Panc1 (cell line): ENCODE data around the gene FABP7. TPM values are rescaled to one million over a fixed set of nuclear protein-coding genes. Genes with fewer than 3 reads are reported as not detected.

Experiments
- ATAC-seq: fragments of 200-7000 bp; cut with Tn5 transposase; 2 replicates; pipeline ENCODE4 v1.9.1; 2020; ENCODE audit warnings: mild to moderate bottlenecking, moderate library complexity
- BruUV-seq: library from RNA; stranded (reverse); fragments of 400-500 nt; replicated peaks from 2 replicates; lab custom pipeline; 2021; lab: Mats Ljungman, UMichigan
- CTCF ChIA-PET: fragments of 300-600 bp; sonication (Branson Sonifier 250); formaldehyde crosslinking; loops from one replicate; lab custom pipeline; 2022; ENCODE audit warnings: antibody characterized with exemption; lab: Charles Lee
- POLR2A ChIA-PET: fragments of 300-600 bp; sonication (Branson Sonifier 250); formaldehyde crosslinking; loops from one replicate; lab custom pipeline; 2022; ENCODE audit warnings: antibody characterized with exemption; lab: Charles Lee
- DNase-seq: peaks from one replicate; pipeline ENCODE4 v3.0.0-alpha.2; 2010; ENCODE audit warnings: low read depth, low spot score
- H3K27ac ChIP-seq: 2 replicates; pipeline ENCODE4 v1.5.1; 2011; ENCODE audit warnings: mild to moderate bottlenecking, low read length, inconsistent platforms
- H3K27me3 ChIP-seq: fragments of 200-500 bp; sonication (Bioruptor generic); 2 replicates; pipeline ENCODE4 v1.6.0; 2014; ENCODE audit warnings: low read length, inconsistent platforms; ENCODE audit not compliant: control insufficient read depth, insufficient read depth
- H3K36me3 ChIP-seq: fragments of 200-500 bp; sonication (Bioruptor generic); 2 replicates; pipeline ENCODE4 v1.5.1; 2014; ENCODE audit warnings: inconsistent platforms, mild to moderate bottlenecking, low read length, moderate library complexity; ENCODE audit not compliant: control insufficient read depth, insufficient read depth
- H3K4me1 ChIP-seq: 2 replicates; pipeline ENCODE4 v1.5.1; 2011; ENCODE audit warnings: inconsistent platforms, mild to moderate bottlenecking, low read length, moderate library complexity; ENCODE audit not compliant: control insufficient read depth, insufficient read depth
- H3K4me3 ChIP-seq, 2 experiments: 2 replicates each; pipeline ENCODE4 v1.5.1; 2011 to 2012; ENCODE audit warnings: low read depth in 2 of 2, low read length in 2 of 2, mild to moderate bottlenecking in 2 of 2, inconsistent platforms in 1 of 2, moderate library complexity in 1 of 2
- H3K9me3 ChIP-seq: fragments of 200-500 bp; sonication (Bioruptor generic); 2 replicates; pipeline ENCODE4 v1.5.1; 2014; ENCODE audit warnings: low read depth, mild to moderate bottlenecking, inconsistent platforms, low read length, moderate library complexity; ENCODE audit not compliant: control insufficient read depth, insufficient read depth
- CTCF ChIP-seq: fragments of 450-650 bp; IDR thresholded peaks from 2 replicates; pipeline ENCODE4 v1.5.1; 2017; ENCODE audit warnings: mild to moderate bottlenecking
- POLR2AphosphoS5 ChIP-seq: IDR thresholded peaks from 2 replicates; pipeline ENCODE4 v1.6.1; 2012; ENCODE audit warnings: mild to moderate bottlenecking, low read depth, low read length, moderate library complexity
- SIN3A ChIP-seq: IDR thresholded peaks from 2 replicates; pipeline ENCODE4 v1.6.1; 2012; ENCODE audit warnings: low read depth, mild to moderate bottlenecking, low read length, moderate library complexity, borderline replicate concordance; ENCODE audit not compliant: insufficient read depth
- TCF7L2 ChIP-seq: IDR thresholded peaks from 2 replicates; pipeline ENCODE4 v1.6.1; 2011; ENCODE audit warnings: mild to moderate bottlenecking, low read depth, low read length, inconsistent platforms
- in situ Hi-C: cut with HindIII; loops from 2 replicates; pipeline ENCODE4 v1.10.0; 2016; ENCODE audit warnings: low sequenced_read_pairs, low pct_unique_long_range_greater_than_20kb
- intact Hi-C: fragments of 100-400 bp; cut with micrococcal nuclease; formaldehyde crosslinking; loops from one replicate; pipeline ENCODE4 v1.10.0; 2022; ENCODE audit not compliant: unreplicated experiment
- total RNA-seq: library from RNA; stranded (reverse); gene quantifications from one replicate; pipeline ENCODE4 v1.2.1, GENCODE V29; 2021; ENCODE audit not compliant: unreplicated experiment
- TF ChIP-seq, protein P1 (sequence below), 2 experiments: IDR thresholded peaks; 2 replicates each; pipeline ENCODE4 v1.6.1; 2011 to 2012; ENCODE audit warnings: low read depth in 2 of 2, control low read depth in 1 of 2, low read length in 1 of 2, mild to moderate bottlenecking in 1 of 2, moderate library complexity in 1 of 2; ENCODE audit not compliant: insufficient read depth in 1 of 2

The FABP7 gene
- total RNA-seq, 1 experiment from 2014 or later = not detected

- no peaks in the 10 kb centered on the region for H3K9me3 ChIP-seq
- ATAC-seq = no peak
- in situ Hi-C loops (no loop called here), intact Hi-C loops (no loop called here)
- no peaks in the 10 kb centered on the region for H3K27me3 ChIP-seq
- ChIA-PET POLR2A (no interaction called here), CTCF (no interaction called here)
- DNase-seq = no peak
- TF ChIP-seq, protein P1, sequence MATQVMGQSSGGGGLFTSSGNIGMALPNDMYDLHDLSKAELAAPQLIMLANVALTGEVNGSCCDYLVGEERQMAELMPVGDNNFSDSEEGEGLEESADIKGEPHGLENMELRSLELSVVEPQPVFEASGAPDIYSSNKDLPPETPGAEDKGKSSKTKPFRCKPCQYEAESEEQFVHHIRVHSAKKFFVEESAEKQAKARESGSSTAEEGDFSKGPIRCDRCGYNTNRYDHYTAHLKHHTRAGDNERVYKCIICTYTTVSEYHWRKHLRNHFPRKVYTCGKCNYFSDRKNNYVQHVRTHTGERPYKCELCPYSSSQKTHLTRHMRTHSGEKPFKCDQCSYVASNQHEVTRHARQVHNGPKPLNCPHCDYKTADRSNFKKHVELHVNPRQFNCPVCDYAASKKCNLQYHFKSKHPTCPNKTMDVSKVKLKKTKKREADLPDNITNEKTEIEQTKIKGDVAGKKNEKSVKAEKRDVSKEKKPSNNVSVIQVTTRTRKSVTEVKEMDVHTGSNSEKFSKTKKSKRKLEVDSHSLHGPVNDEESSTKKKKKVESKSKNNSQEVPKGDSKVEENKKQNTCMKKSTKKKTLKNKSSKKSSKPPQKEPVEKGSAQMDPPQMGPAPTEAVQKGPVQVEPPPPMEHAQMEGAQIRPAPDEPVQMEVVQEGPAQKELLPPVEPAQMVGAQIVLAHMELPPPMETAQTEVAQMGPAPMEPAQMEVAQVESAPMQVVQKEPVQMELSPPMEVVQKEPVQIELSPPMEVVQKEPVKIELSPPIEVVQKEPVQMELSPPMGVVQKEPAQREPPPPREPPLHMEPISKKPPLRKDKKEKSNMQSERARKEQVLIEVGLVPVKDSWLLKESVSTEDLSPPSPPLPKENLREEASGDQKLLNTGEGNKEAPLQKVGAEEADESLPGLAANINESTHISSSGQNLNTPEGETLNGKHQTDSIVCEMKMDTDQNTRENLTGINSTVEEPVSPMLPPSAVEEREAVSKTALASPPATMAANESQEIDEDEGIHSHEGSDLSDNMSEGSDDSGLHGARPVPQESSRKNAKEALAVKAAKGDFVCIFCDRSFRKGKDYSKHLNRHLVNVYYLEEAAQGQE (IDR thresholded peaks at IDR 0.05; ENCODE audit: insufficient read depth in 1 of 2, low read depth in 2 of 2, low read length in 1 of 2) = no peak
- TF ChIP-seq SIN3A (no peak), POLR2AphosphoS5 (no peak), CTCF (no peak), TCF7L2 (no peak)
- no peak overlapping the region for H3K4me3 ChIP-seq
- no peaks in the 10 kb centered on the region for H3K36me3 ChIP-seq
- H3K27ac ChIP-seq = no peak overlapping the region
- BruUV-seq = no TSS peak
- H3K4me1 ChIP-seq = no peaks in the 10 kb centered on the region
These were observed 26.8 kb downstream of the FABP7 start for GRCh38 chr6:122806291-122806690.

DNA sequence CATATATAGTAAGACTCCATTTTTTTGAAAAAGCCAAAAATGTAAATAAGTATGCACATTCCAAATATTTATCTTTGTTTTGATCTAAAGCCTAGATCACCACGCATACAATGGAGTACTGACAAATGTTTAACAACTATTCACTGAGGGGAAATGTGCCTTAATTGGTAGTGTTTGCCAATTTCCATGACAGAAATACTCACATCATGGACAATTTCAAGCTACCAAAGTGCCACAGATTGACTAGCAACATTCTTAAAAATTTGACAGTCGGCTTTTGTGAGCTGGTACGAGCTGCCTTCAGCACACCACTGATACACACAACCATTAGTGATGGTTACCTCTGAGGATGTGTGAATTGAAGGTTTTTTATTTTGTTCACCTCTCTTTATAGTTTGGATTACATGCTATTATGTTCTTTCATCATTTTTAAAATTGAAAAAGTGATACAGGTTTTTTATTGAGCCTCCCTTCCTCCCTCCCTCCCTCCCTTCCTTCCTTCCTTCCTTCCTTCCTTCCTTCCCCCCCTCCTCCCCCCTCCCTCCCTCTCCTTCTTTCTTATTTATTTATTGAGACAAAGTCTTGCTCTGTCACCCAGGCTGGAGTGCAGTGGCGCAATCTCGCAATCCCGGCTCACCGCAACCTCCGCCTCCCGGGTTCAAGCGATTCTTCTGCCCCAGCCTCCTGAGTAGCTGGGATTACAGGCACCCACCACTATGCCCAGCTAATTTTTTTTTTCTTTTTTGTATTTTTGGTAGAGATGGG, 28.8 kb downstream of the FABP7 start:
- no peak overlapping the region for H3K27ac ChIP-seq
- ChIA-PET CTCF (no interaction called here), POLR2A (no interaction called here)
- H3K27me3 ChIP-seq = no peaks in the 10 kb centered on the region
- H3K9me3 ChIP-seq = no peaks in the 10 kb centered on the region
- intact Hi-C loops (no loop called here), in situ Hi-C loops (no loop called here)
- H3K4me3 ChIP-seq = no peak overlapping the region
- ATAC-seq (no peak), DNase-seq (no peak)
- TF ChIP-seq CTCF = no peak
- TF ChIP-seq SIN3A = no peak
- no peak for TF ChIP-seq POLR2AphosphoS5
- TF ChIP-seq TCF7L2 = no peak
- TF ChIP-seq, protein P1 (IDR thresholded peaks at IDR 0.05; ENCODE audit: insufficient read depth in 1 of 2, low read depth in 2 of 2, low read length in 1 of 2) = no peak
- no peaks in the 10 kb centered on the region for H3K36me3 ChIP-seq
- no peaks in the 10 kb centered on the region for H3K4me1 ChIP-seq
- BruUV-seq = no TSS peak
